GM11168 (cell line): ENCODE results near the gene SLCO3A1.

Experiments used
- in situ Hi-C: fragments of 300-500 bp; cut with MboI; formaldehyde crosslinking; loops from one replicate; pipeline ENCODE4 v1.12.0; 2022; ENCODE audit warnings: low sequenced_read_pairs; ENCODE audit not compliant: unreplicated experiment

Gene SLCO3A1

DNA sequence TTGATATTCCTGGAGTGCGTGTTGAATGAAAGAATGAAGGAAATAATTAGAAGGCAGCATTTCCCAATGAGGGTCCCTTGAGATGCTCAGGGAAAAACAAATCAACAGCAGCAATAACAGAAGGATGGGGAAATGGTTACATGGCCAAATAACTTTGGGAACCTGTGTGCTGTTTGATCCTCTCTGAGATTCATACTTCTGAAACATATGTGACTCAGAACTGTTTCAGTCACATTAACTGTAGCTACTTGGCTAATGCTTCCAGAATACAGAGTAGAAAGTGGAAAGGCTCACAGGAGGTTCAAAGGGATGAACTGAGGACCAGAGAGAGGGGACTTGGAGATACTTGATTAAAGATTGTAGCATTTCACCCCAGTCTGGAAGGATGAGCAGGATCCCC is 258.2 kb downstream of the SLCO3A1 start:
- in situ Hi-C loops = no loop called here

DNA sequence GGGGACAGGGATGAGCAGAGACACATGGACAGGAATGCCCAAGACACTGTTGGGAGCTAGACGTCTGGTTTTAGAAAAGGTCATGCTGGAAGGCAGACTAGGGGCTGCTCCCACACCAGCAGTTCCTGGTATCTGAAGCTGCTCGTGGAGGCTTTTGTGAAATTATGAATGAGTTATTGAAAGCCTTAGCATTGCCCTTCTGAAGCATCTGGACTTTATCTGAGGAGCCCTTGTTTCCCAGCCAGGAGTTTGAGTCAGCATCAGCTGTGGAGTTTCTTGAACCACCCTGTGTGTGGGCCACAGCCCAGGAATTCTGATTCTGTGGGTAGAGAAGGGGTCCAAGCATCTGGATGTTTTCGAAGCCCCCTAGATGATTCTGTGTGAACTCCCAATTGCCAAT is 258.7 kb downstream of the SLCO3A1 start:
- in situ Hi-C loops = no loop called here

GRCh38 chr15:92112711-92113110 is 259.2 kb downstream of the SLCO3A1 start:
- in situ Hi-C loops = no loop called here

DNA sequence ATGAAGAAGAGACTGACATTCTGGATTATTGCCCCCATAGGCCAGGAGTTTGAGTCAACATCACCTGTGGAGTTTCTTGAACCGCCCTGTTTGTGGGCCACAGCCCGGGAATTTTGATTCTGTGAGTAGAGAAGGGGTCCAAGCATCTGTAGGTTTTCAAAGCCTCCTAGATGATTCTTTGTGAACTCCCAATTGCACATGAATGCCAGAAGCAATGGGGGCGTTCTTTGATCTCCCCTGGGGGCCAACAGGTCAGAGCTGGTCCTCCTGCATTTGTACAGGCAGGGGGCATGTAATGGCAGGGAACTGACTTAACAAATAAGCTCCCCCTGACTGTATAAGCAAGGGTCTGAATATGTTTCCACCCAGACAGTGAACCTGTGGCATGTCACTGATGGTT is 260.3 kb downstream of the SLCO3A1 start:
- in situ Hi-C loops = no loop called here

DNA sequence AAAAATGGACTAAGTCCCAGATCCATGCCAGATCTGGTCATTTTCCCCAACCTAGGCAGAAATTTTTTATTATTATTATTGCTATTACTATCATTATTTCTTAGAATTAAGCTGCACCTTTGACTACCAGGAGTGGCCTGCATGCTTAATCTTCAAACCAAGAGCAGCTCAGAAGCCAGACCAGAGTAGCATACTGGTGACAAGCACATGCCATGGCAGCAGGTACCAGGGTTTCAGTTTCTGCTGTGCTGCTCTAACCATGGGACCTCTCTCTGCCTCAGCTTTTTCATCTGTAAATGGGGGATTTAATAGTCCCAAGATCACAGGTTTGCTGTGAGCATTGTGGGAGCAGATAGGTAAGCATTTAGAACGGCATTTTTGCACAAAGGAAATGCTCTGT is 262.3 kb downstream of the SLCO3A1 start:
- in situ Hi-C loops = no loop called here

GRCh38 chr15:92116330-92116729 is 262.8 kb downstream of the SLCO3A1 start:
- in situ Hi-C loops = no loop called here

DNA sequence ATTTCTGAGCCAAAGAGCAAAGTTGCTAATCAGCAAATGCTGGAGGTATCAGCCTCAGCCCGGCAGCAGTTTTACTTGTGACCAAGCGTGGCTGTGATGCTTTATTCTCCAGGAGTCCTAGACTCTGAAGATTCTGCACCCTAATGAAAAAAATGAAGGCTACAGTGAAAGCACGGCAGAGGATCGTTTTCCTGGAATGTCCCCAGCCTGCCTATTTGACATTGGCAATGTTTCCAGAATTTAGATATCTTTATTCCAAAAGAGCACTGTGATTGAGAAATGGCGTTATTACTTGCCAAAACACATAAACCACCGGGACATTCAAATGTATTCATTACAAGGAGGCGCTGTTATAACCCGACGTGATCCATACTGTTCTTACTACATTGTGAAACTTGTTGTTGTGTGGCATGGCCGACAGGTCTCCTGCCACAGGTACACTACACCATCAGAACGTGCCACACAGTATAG is 263.8 kb downstream of the SLCO3A1 start:
- in situ Hi-C loops = no loop called here

DNA sequence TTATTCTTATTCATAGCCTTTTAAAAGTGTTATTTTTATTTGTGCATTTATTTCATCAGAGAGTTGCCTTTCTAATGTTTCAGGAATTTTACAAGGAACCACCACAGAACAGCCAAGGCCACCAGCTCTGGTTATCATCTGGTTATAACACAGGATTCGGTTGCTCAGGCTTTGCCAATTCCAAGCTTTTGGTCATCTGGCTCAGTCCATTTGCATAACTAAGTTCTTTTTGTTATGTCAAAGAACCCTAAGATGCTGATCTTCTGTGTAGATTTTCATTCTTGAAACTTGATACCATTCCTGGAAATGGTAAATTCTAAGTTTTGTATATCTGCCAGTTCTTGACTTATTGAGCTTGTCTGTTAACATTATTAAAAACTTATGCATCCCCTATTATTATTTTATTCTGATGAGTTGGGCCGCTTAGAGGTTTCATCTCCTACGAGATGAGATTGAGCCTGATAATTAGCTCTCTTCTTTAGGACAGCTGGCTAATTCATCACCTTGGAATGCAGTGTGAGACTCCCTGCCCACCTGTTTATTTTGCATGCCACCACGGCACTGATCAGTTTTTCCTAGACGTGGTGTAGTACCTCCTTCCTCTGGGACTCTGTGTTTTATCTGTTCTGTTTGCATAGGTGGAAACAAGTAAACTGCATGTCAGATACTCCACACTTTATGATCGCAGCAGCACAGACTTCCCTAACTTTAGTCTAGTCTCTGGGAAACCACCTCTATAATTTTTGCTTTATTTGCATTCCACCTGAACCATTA is 264.8 kb downstream of the SLCO3A1 start:
- in situ Hi-C loops = no loop called here

GRCh38 chr15:92118936-92119325 is 265.4 kb downstream of the SLCO3A1 start:
- in situ Hi-C loops = no loop called here

- in situ Hi-C loops = no loop called here
Observed at GRCh38 chr15:92120094-92120795, 266.7 kb downstream of the SLCO3A1 start.

GRCh38 chr15:92121047-92121446 is 267.5 kb downstream of the SLCO3A1 start:
- in situ Hi-C loops = no loop called here

- in situ Hi-C loops = no loop called here
Observed at GRCh38 chr15:92122259-92122658, 268.8 kb downstream of the SLCO3A1 start.

DNA sequence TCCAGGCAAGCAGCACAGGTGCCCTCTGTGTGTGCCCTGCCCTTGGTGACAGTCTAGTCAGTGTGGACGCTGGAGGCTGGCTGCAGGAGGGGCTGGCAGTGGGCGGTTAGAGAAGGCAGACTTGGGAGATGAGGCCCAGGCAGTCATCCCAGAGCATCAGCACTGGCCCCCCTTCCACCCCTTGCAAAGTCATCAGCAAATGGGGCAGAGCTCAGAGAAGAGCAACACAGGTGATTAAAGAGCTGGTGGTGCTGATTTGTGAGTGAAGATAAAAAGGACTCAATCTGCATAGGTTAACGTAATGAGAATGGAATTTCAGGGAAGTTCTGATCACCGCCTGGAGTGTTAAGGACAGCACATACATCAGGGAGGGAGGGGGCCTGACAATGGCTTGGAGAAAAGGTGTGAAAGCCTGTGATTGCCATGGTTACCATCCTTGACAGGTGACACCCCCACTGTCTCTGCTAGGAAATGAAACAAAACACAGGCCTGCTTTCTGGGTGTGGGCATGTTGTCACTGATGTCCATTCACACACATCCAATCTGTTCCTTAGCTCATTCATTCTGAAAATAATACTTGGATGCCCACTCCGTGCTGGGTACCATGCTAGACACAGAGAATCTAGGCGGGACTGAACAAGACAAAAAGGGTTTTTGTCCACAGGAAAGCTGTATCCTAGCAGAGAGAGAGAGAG is 270.6 kb downstream of the SLCO3A1 start:
- in situ Hi-C loops = no loop called here

- in situ Hi-C loops = no loop called here
Observed at GRCh38 chr15:92124657-92125010, 271.1 kb downstream of the SLCO3A1 start.

DNA sequence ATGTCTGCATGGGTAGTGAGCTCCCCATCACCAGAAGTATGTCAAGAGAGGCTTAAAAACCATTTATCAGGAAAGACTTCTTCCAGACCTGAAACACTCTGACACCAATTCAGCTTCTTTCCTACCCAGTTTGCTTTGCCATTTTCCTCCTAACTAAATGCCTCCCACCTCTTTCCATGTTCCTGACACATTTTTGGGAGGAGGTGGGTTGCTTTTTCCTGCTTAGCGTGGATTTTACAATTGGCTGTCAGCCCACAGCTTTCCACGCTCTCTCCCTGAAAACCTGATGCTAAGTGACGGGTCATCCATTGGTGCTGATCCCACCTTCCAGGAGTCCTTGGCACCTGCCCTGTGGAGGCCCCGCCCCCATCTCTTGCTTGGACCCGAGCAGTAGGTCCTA is 275.3 kb downstream of the SLCO3A1 start:
- in situ Hi-C loops = no loop called here

DNA sequence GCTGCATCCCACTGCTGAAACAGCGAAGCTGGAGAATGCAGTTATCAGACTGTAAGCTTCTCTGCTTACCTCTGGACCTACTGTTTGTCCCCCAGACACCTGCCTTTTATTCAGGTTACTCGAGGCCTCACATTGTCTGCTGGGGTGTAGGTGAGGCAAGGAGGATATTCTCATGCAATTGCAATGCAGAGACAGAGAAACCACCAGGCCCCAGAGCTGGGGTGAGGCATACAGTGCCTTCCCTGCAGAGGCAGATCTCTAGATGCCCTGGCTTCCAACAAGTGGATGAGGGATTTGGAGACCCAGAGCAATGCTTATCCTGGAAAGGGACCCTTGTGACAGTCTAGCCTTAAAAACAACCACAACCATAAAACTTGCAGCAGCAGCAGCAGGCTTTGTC is 276.7 kb downstream of the SLCO3A1 start:
- in situ Hi-C loops = no loop called here

DNA sequence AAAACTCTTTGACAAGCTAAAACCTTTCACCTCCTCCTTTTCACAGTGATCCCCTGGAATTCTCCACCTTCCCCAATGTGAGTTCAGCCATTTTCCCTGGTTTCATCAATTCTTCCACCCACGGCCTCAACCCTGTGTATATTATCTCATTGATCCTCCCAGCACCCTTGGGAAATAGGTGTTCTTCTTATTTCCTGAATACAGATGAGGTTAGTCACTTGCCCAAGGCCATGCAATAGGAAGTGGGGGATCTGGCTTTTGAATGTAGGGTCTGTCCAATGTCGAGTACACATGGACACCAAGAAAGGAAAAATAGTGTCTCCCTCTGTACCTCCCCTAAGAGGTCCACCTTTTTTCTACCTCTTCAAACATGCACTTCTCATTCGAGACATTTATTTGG is 277.4 kb downstream of the SLCO3A1 start:
- in situ Hi-C loops = no loop called here

- in situ Hi-C loops = no loop called here
Observed at GRCh38 chr15:92132982-92133755, 279.7 kb downstream of the SLCO3A1 start.

GRCh38 chr15:92140796-92141195 is 287.3 kb downstream of the SLCO3A1 start:
- in situ Hi-C loops = no loop called here

- in situ Hi-C loops = no loop called here
Observed at GRCh38 chr15:92141607-92142006, 288.1 kb downstream of the SLCO3A1 start.
